H1 (cell line): ENCODE data around the gene KRTAP12-4. TPM values are rescaled to one million over a fixed set of nuclear protein-coding genes. Genes with fewer than 3 reads are reported as not detected.

ENCODE experiments used
- HDAC2 ChIP-seq, 2 experiments: fragments of 300-600 bp in 1 of 2; sonication (generic) in 1 of 2; IDR thresholded peaks; 2 replicates each; pipeline ENCODE4 v1.6.1; 2011 to 2012; ENCODE audit warnings: low read depth in 2 of 2, low read length in 2 of 2, mild to moderate bottlenecking in 2 of 2, moderate library complexity in 2 of 2, borderline replicate concordance in 1 of 2, inconsistent platforms in 1 of 2
- polyA plus RNA-seq, 7 experiments: library from polyadenylated mRNA; depleted of rRNA in 3 of 7; stranded (reverse) in 5 of 7; unstranded in 2 of 7; fragments of >200 nt in 5 of 7; fragments of 200-250 nt in 2 of 7; gene quantifications; 1 replicate in 5 of 7; 2 replicates in 1 of 7; 4 replicates in 1 of 7; pipeline versions ENCODE4 v1.2.1 to v1.2.3, GENCODE V29; 2011 to 2013; ENCODE audit warnings: missing spikeins in 2 of 7, mixed read lengths in 2 of 7
- total RNA-seq: library from RNA; stranded (reverse); fragmentation: NEBNext Ultra II Directional; extraction: Animal tissue kit (Norgen Biotek cat#: 25700); gene quantifications from 2 replicates; pipeline ENCODE4 v1.2.1, GENCODE V29; 2021

KRTAP12-4 gene
- total and polyA plus RNA-seq, 2 of the 8 experiments (the other 6 are each of a cell fraction or from before 2014, with no cell fraction given), result not detected

GRCh38 chr21:44614161-44614631 lies 40.3 kb downstream of the KRTAP12-4 start (continued):
- no peak for TF ChIP-seq HDAC2 (IDR thresholded peaks at IDR 0.05; ENCODE audit: borderline replicate concordance in 1 of 2, low read depth in 2 of 2, low read length in 2 of 2)
